Trophoblast cell (in vitro differentiated cells and primary cell): ENCODE results near the gene ERF.

Experiments used
- DNase-seq, 2 donors: peaks; one replicate each; pipeline ENCODE4 v3.0.0-alpha.2; 2016
- H2AFZ ChIP-seq: 2 replicates; pipeline ENCODE4 v1.6.1; 2013; ENCODE audit warnings: low read length, moderate library complexity, mild to moderate bottlenecking; ENCODE audit not compliant: insufficient read depth, poor library complexity
- H2AK5ac ChIP-seq: 2 replicates; pipeline ENCODE4 v1.6.1; 2013; ENCODE audit warnings: mild to moderate bottlenecking, low read length
- H2BK120ac ChIP-seq: 2 replicates; pipeline ENCODE4 v1.6.1; 2013; ENCODE audit warnings: low read length, mild to moderate bottlenecking, moderate library complexity; ENCODE audit not compliant: insufficient read depth, poor library complexity
- H2BK12ac ChIP-seq: 2 replicates; pipeline ENCODE4 v1.6.1; 2013; ENCODE audit warnings: mild to moderate bottlenecking, low read length, moderate library complexity
- H2BK5ac ChIP-seq: 2 replicates; pipeline ENCODE4 v1.6.1; 2013; ENCODE audit warnings: low read length, low read depth, moderate library complexity, mild to moderate bottlenecking; ENCODE audit not compliant: poor library complexity
- H3K14ac ChIP-seq: 2 replicates; pipeline ENCODE4 v1.6.1; 2013; ENCODE audit warnings: mild to moderate bottlenecking, low read length
- H3K18ac ChIP-seq: 2 replicates; pipeline ENCODE4 v1.6.1; 2013; ENCODE audit warnings: mild to moderate bottlenecking, low read length
- H3K23ac ChIP-seq: 2 replicates; pipeline ENCODE4 v1.6.1; 2013; ENCODE audit warnings: low read length
- H3K27ac ChIP-seq: 2 replicates; pipeline ENCODE4 v1.5.1; 2013; ENCODE audit warnings: low read depth, mild to moderate bottlenecking, inconsistent platforms, low read length, moderate library complexity
- H3K27me3 ChIP-seq: 2 replicates; pipeline ENCODE4 v1.6.1; 2013; ENCODE audit warnings: inconsistent platforms, mild to moderate bottlenecking, low read length, moderate library complexity; ENCODE audit not compliant: insufficient read depth
- H3K36me3 ChIP-seq, 2 experiments: 1 replicate in 1 of 2; 2 replicates in 1 of 2; pipeline ENCODE4 v1.6.1; 2013; ENCODE audit warnings: low read length in 2 of 2, mild to moderate bottlenecking in 2 of 2, moderate library complexity in 1 of 2; ENCODE audit not compliant: insufficient read depth in 2 of 2, control insufficient read depth in 1 of 2
- H3K4ac ChIP-seq: 2 replicates; pipeline ENCODE4 v1.6.1; 2013; ENCODE audit warnings: low read depth, mild to moderate bottlenecking, low read length, moderate library complexity
- H3K4me1 ChIP-seq, 2 experiments: 1 replicate in 1 of 2; 2 replicates in 1 of 2; pipeline ENCODE4 v1.6.1; 2013; ENCODE audit warnings: low read length in 2 of 2, mild to moderate bottlenecking in 2 of 2, moderate library complexity in 1 of 2; ENCODE audit not compliant: insufficient read depth in 2 of 2, control insufficient read depth in 1 of 2
- H3K4me2 ChIP-seq: 2 replicates; pipeline ENCODE4 v1.6.1; 2013; ENCODE audit warnings: inconsistent platforms, mild to moderate bottlenecking, low read length, moderate library complexity
- H3K4me3 ChIP-seq: 2 replicates; pipeline ENCODE4 v1.5.1; 2013; ENCODE audit warnings: mild to moderate bottlenecking, low read depth, low read length, inconsistent platforms
- H3K79me1 ChIP-seq: one replicate; pipeline ENCODE4 v1.6.1; 2013; ENCODE audit warnings: low read length
- H3K79me2 ChIP-seq: 2 replicates; pipeline ENCODE4 v1.6.1; 2013; ENCODE audit warnings: low read length, mild to moderate bottlenecking; ENCODE audit not compliant: control insufficient read depth, insufficient read depth, poor library complexity
- H3K9ac ChIP-seq: 2 replicates; pipeline ENCODE4 v1.6.1; 2013; ENCODE audit warnings: mild to moderate bottlenecking, low read length
- H3K9me3 ChIP-seq: 2 replicates; pipeline ENCODE4 v1.6.1; 2013; ENCODE audit warnings: low read depth, mild to moderate bottlenecking, control low read depth, inconsistent platforms, low read length; ENCODE audit not compliant: insufficient read depth
- H4K12ac ChIP-seq: 2 replicates; pipeline ENCODE4 v1.6.1; 2013; ENCODE audit warnings: low read depth, mild to moderate bottlenecking, low read length, moderate library complexity
- H4K8ac ChIP-seq: 2 replicates; pipeline ENCODE4 v1.6.1; 2013; ENCODE audit warnings: low read depth, mild to moderate bottlenecking, low read length, moderate library complexity
- H4K91ac ChIP-seq: one replicate; pipeline ENCODE4 v1.6.1; 2013; ENCODE audit warnings: low read depth, mild to moderate bottlenecking, low read length, moderate library complexity
- WGBS: extraction: QIAGEN DNeasy Blood & Tissue Kit; methylation state at CpG from one replicate; pipeline ENCODE4 v1.1.7; 2013; ENCODE audit warnings: missing lambda C conversion rate; ENCODE audit not compliant: insufficient read length, insufficient coverage; ENCODE audit errors: extremely low coverage; 5-methylcytosine and 5-hydroxymethylcytosine counted together

The ERF gene

GRCh38 chr19:42272989-42273406 lies 18.1 kb upstream of the ERF start:
- H3K4me3 ChIP-seq, result no peak overlapping the region
- no peak for DNase-seq
- H3K27me3 ChIP-seq, result no peaks in the 10 kb centered on the region
- peaks cover 16 to 17% of the 10 kb centered on the region in 2 experiments for H3K4me1 ChIP-seq
- H3K9me3 ChIP-seq, result peaks cover 3% of the 10 kb centered on the region
- peaks cover 14% of the 10 kb centered on the region for H3K79me1 ChIP-seq
- H3K36me3 ChIP-seq, result peaks cover 35 to 41% of the 10 kb centered on the region in 2 experiments
- no peak overlapping the region for H3K27ac ChIP-seq
- no peak overlapping the region for H2BK5ac ChIP-seq
- no peak overlapping the region for H3K4me2 ChIP-seq
- no CpG with 5 or more reads among the region's 23 CpGs for WGBS
- H3K9ac ChIP-seq, result no peak overlapping the region
- no peak overlapping the region for H2AFZ ChIP-seq
- no peak overlapping the region for H3K14ac ChIP-seq
- no peak overlapping the region for H3K23ac ChIP-seq
- H4K8ac ChIP-seq, result no peak overlapping the region
- H2AK5ac ChIP-seq, result no peak overlapping the region
- H3K4ac ChIP-seq, result no peak overlapping the region
- no peak overlapping the region for H3K18ac ChIP-seq
- H2BK120ac ChIP-seq, result no peak overlapping the region
- no peak overlapping the region for H4K12ac ChIP-seq
- H3K79me2 ChIP-seq, result peaks cover 9% of the 10 kb centered on the region
- H4K91ac ChIP-seq, result no peak overlapping the region
- no peak overlapping the region for H2BK12ac ChIP-seq

GRCh38 chr19:42272535-42272897 lies 17.6 kb upstream of the ERF start:
- H2BK5ac ChIP-seq, result no peak overlapping the region
- H3K23ac ChIP-seq, result no peak overlapping the region
- H2BK12ac ChIP-seq, result no peak overlapping the region
- peaks cover 9% of the 10 kb centered on the region for H3K79me2 ChIP-seq
- H3K4ac ChIP-seq, result no peak overlapping the region
- H3K4me1 ChIP-seq, result peaks cover 16 to 17% of the 10 kb centered on the region in 2 experiments
- no peak for DNase-seq
- H4K8ac ChIP-seq, result no peak overlapping the region
- H3K4me2 ChIP-seq, result no peak overlapping the region
- no peak overlapping the region for H3K14ac ChIP-seq
- H3K27ac ChIP-seq, result no peak overlapping the region
- H2BK120ac ChIP-seq, result no peak overlapping the region
- peaks cover 3% of the 10 kb centered on the region for H3K9me3 ChIP-seq
- no peak overlapping the region for H3K18ac ChIP-seq
- no peaks in the 10 kb centered on the region for H3K27me3 ChIP-seq
- peaks cover 35 to 41% of the 10 kb centered on the region in 2 experiments for H3K36me3 ChIP-seq
- no peak overlapping the region for H4K12ac ChIP-seq
- H3K9ac ChIP-seq, result no peak overlapping the region
- no CpG with 5 or more reads among the region's 9 CpGs for WGBS
- no peak overlapping the region for H2AFZ ChIP-seq
- no peak overlapping the region for H2AK5ac ChIP-seq
- no peak overlapping the region for H3K4me3 ChIP-seq
- H4K91ac ChIP-seq, result no peak overlapping the region
- H3K79me1 ChIP-seq, result peaks cover 18% of the 10 kb centered on the region

- Histone ChIP-seq H2AFZ (no peak overlapping the region), H2BK120ac (no peak overlapping the region), H4K91ac (no peak overlapping the region), H4K8ac (no peak overlapping the region), H3K79me2 (peaks cover 9% of the 10 kb centered on the region), H3K79me1 (peaks cover 18% of the 10 kb centered on the region), H2AK5ac (no peak overlapping the region), H3K9me3 (peaks cover 3% of the 10 kb centered on the region), H3K36me3 (peaks cover 35 to 41% of the 10 kb centered on the region in 2 experiments), H3K4me3 (no peak overlapping the region), H2BK12ac (no peak overlapping the region), H3K9ac (no peak overlapping the region), H3K14ac (no peak overlapping the region), H3K23ac (no peak overlapping the region), H3K18ac (no peak overlapping the region), H4K12ac (no peak overlapping the region), H3K4me1 (peaks cover 15 to 17% of the 10 kb centered on the region in 2 experiments), H3K4me2 (no peak overlapping the region), H3K27ac (no peak overlapping the region), H2BK5ac (no peak overlapping the region), H3K27me3 (no peaks in the 10 kb centered on the region), H3K4ac (no peak overlapping the region)
- WGBS, result no CpG with 5 or more reads among the region's 35 CpGs
- DNase-seq, result no peak
Observed at GRCh38 chr19:42271861-42272534, 17.1 kb upstream of the ERF start.

- Histone ChIP-seq H2BK120ac (no peak overlapping the region), H4K8ac (no peak overlapping the region), H3K27ac (no peak overlapping the region), H3K4ac (no peak overlapping the region), H3K14ac (no peak overlapping the region), H3K9me3 (peaks cover 3% of the 10 kb centered on the region), H3K9ac (no peak overlapping the region), H3K36me3 (peaks cover 35 to 37% of the 10 kb centered on the region in 2 experiments), H2BK5ac (no peak overlapping the region), H2AFZ (no peak overlapping the region), H4K91ac (no peak overlapping the region), H3K4me1 (peaks cover 15 to 17% of the 10 kb centered on the region in 2 experiments), H4K12ac (no peak overlapping the region), H2AK5ac (no peak overlapping the region), H3K4me3 (no peak overlapping the region), H3K18ac (no peak overlapping the region), H3K79me2 (peaks cover 9% of the 10 kb centered on the region), H2BK12ac (no peak overlapping the region), H3K23ac (no peak overlapping the region), H3K4me2 (no peak overlapping the region), H3K79me1 (peaks cover 18% of the 10 kb centered on the region), H3K27me3 (no peaks in the 10 kb centered on the region)
- no CpG with 5 or more reads among the region's 3 CpGs for whole genome bisulfite sequencing
- no peak for DNase-seq
Observed at GRCh38 chr19:42271045-42271419, 16.1 kb upstream of the ERF start.
